SKM-1 treated with dmso at 0.1 percent for 144 hours (cell line): Measurements from ENCODE around the gene LGALS9B.
"Not testable (repeated sequence)": the region's sequence is repeated elsewhere in the genome, so short reads cannot be mapped to it uniquely, and the experiment has no call there.

Experiments
- DNase-seq: peaks from one replicate; lab custom pipeline; 2025; ENCODE audit not compliant: unreplicated experiment; lab: John Stamatoyannopoulos, UW

Gene LGALS9B

DNA sequence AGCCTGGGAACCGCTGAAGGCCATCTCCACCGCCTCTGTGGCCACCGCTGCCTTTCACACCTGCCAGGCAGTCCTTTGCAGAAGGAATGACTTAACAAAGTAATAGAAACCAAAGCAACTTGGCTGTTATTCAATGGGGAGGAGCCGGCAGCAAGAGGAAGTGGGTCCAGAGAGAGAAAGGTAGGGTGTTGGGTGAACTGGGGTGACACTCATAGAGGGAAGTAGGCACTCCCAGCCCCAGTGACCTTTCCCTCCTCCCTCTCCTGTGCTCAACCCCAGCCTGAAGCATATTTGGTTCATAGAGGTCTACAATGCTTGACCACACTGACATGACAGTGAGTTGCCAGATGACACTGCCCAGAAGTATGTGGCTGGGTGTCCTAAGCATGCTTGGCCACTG lies at the start of gene LGALS9B:
Gene LGALS9B, minus strand, starts transcription at position 93 of the 400 bp plus-strand sequence. Its CDS starts 69 bp downstream, at position 24.
- DNase-seq: not testable (repeated sequence)

GRCh38 chr17:20516986-20517385 lies 49.6 kb upstream of the LGALS9B start:
- DNase-seq: not testable (repeated sequence)

- not testable (repeated sequence) for DNase-seq
Measured at GRCh38 chr17:20515099-20515498, 47.8 kb upstream of the LGALS9B start.

DNA sequence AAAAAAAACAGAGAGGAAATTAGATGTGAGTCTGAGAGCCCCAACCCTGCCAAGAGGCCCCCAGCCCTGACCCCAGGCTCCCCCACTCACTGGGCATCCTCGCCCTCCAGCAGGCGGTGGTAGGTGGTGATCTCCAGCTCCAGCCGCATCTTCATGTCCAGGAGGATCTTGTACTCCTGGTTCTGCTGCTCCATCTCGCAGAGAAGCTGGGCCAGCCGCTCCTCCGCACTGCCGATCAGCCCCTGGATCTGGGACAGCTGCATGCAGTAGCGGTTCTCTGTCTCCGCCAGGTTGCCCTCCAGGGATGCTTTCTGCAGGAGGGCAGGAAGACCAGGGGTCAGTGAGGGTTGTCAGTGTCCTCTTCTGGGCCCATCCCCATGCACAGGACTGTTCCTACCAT lies 46.2 kb upstream of the LGALS9B start:
- not testable (repeated sequence) for DNase-seq

- DNase-seq: not testable (repeated sequence)
Measured at GRCh38 chr17:20512378-20512777, 45.0 kb upstream of the LGALS9B start.

- DNase-seq: not testable (repeated sequence)
Measured at GRCh38 chr17:20511778-20512177, 44.4 kb upstream of the LGALS9B start.

DNA sequence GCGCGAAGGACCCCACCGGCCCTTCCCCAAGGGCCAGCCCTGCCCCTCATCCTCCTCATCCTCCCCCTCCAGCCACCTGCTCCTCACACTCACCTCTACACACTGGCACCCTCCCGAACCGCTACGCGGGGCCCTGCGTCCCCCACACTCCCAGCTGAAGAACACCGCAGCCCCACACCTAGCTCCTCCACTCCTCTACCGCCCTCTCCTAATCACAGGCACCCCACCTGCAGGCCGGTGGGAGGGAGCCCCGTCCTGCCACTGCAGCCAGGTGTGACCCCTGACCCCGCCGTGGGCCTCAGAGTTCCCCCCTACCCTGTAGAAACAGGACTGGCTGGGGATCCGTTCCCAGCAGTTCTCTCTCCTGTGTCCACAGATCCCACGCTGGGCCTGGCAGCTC lies 38.0 kb upstream of the LGALS9B start:
- not testable (repeated sequence) for DNase-seq

DNA sequence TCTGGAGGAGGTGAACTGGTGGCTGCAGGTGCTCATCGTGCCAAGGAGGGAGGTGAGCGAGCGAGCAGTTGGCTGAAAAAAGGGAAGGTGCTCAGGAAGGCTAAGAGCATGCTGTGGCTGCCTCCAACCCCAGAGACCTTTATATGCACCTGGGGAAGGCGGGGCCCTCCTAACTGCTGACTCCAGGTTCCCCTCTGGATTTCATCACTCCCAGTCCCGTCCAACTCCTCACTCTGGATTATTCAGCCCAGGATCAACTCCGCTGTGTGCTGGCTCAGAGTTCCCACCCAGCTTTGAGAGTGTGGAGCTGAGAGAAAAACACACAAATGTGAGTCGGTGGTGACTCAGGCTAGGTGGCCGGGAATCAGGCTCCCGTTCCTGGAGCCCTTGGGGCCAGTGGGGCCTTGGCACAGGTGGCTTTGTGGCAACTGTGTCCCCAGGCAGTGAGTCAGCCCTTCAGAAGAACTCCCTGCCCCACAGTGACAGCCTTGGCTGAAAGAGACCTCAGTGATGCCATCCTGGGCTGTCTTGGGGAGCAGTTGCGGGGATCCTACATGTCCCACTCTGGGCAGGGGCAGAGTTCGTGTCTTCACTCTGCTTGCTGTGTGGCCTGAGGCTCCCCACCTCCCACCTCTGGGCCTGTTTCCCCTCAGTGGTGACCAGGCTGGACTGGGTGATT lies 37.2 kb upstream of the LGALS9B start:
- not testable (repeated sequence) for DNase-seq

GRCh38 chr17:20501896-20502295 lies 34.6 kb upstream of the LGALS9B start:
- not testable (repeated sequence) for DNase-seq

GRCh38 chr17:20500346-20500745 lies 33.0 kb upstream of the LGALS9B start:
- DNase-seq: not testable (repeated sequence)

DNA sequence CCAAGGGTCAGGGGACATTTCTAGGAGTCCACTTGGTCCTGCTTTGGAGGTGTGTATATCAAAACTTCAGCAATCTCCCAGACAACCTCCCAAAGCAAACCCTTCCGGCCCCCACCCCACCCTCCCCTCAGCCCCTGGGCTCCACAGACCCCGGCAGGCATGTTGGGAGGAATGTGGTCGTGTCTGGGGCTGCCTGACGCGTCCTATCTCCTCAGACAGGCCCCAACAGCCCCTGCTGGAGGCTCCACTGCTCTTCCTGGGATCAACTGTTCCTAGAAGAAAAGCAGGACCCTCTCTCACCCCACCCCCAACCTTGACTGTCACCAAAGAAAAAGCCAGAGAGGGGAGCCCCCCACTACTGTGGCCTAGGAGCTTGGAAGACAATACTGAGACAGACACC lies 28.1 kb upstream of the LGALS9B start:
- not testable (repeated sequence) for DNase-seq

- not testable (repeated sequence) for DNase-seq
Measured at GRCh38 chr17:20494735-20495134, 27.4 kb upstream of the LGALS9B start.

GRCh38 chr17:20494147-20494546 lies 26.8 kb upstream of the LGALS9B start:
- DNase-seq: not testable (repeated sequence)

- not testable (repeated sequence) for DNase-seq
Measured at GRCh38 chr17:20492971-20493370, 25.6 kb upstream of the LGALS9B start.

- DNase-seq: not testable (repeated sequence)
Measured at GRCh38 chr17:20492099-20492498, 24.8 kb upstream of the LGALS9B start.

DNA sequence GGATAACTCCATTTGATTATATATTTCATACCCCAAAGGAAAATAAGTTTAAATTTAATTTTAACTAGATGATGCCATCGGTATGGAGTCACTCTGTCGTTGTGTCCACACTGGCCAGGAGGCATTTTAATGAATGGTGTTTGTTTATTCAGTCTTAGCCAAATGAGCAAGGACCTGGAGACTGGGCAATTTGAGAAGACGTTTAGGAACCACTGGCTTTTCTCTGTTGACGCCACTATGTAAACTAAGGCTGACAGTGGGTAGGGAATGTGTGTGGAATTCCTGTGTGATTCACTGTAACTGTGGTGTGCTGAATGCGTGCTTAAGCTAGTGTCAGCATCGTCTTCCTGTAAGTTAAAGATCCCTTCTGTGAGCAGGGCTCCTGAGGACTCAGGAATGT lies 17.6 kb upstream of the LGALS9B start:
- not testable (repeated sequence) for DNase-seq

- DNase-seq: not testable (repeated sequence)
Measured at GRCh38 chr17:20479889-20480591, 12.7 kb upstream of the LGALS9B start.

- not testable (repeated sequence) for DNase-seq
Measured at GRCh38 chr17:20477398-20478071, 10.2 kb upstream of the LGALS9B start.

- not testable (repeated sequence) for DNase-seq
Measured at GRCh38 chr17:20475137-20475831, 7.9 kb upstream of the LGALS9B start.

- not testable (repeated sequence) for DNase-seq
Measured at GRCh38 chr17:20474081-20474480, 6.7 kb upstream of the LGALS9B start.

DNA sequence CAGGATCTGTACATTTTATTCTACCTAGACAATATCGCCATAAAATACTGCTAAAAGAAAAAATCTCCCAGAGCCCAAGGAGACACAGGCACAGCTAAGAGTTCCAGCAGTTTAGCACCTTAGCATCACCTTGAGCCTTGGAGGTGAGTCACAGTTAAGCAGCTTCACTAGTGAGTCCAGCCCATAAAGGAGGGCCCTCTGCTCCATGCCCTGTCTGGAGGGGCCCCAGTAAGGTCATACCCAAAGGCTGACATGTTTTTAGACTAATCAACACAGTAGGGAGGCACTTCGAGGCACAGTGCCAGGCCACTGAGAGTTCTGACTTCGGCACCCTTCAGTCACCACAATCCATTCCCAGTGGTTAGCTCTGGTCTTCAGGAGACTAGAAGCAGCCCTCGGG lies 2.6 kb upstream of the LGALS9B start:
- not testable (repeated sequence) for DNase-seq
